ENCODE data around the gene DMC1. TPM values are rescaled to one million over a fixed set of nuclear protein-coding genes. Genes with fewer than 3 reads are reported as not detected.

DMC1 gene
- total and polyA plus RNA-seq, 2 donors (not counting 3 experiments of a cell fraction or from before 2014, with no cell fraction given), result 0.22 to 0.91 TPM

DNA sequence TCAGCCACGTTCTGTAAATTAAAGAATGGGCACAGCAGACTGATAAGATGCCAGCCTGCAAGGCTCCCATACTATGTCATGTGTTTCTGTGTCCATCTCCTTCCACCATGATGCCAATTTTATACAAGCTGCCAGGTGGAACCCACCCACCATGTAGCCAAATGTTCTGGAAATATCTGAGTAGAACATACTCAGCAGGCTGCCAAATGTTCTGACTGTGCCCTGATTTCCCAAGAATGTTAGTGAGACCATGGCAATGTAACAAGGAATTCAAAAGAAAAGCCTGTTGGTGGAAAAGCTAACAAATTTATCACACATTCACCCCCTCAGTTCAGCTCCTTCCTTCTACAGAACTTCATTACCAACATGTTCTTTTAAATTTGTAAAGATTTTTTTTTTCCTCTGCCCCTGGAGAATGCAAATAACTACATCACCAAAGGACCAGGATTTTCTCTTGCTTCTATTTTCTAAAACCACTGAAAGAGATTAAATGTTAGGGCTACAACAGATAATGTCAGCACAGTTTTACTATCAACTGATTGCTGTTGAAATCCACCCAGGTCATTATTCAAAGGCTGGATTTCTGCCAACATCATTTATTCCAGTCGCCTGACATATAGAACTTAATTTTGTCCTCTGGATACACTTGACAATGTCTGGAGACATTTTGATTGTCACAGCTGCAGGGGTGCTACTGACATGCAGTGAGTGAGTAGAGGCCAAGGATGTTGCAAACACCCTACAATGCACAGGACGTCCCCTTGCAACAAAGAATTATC, 3.1 kb downstream of the DMC1 start:
- H3K27ac ChIP-seq (ENCODE audit: insufficient read depth, low read depth, low read length), result no peak overlapping the region
- H2AFZ ChIP-seq (ENCODE audit: low read depth, low read length), result no peak overlapping the region
- no peaks in the 10 kb centered on the region for H3K27me3 ChIP-seq (ENCODE audit: control insufficient read depth in 2 of 2, insufficient read depth in 2 of 2, low read length in 2 of 2)
- no peaks in the 10 kb centered on the region for H3K36me3 ChIP-seq (ENCODE audit: control insufficient read depth in 2 of 2, extremely low read depth in 1 of 2, insufficient read depth in 2 of 2, low read length in 2 of 2)
- H3K4me3 ChIP-seq (replicated peaks in 1 of 3; ENCODE audit: insufficient read depth in 1 of 3, low read depth in 1 of 3, low read length in 3 of 3), result no peak overlapping the region
- intact Hi-C loops (cut with micrococcal nuclease) (no loop called here), dilution Hi-C loops (cut with MboI; ENCODE audit: extremely low pct_ligation_motif_present, low sequenced_read_pairs) (no loop called here)
- H3K9me3 ChIP-seq (replicated peaks; ENCODE audit: control insufficient read depth, insufficient read depth, low read length), result no peaks in the 10 kb centered on the region
- no peaks in the 10 kb centered on the region for H3K9me1 ChIP-seq (replicated peaks; ENCODE audit: control insufficient read depth, extremely low read depth, insufficient read depth, low read length)
- no peaks in the 10 kb centered on the region for H4K20me1 ChIP-seq (replicated peaks; ENCODE audit: control insufficient read depth, extremely low read depth, insufficient read depth, low read length)
- H3K79me2 ChIP-seq (ENCODE audit: control insufficient read depth, insufficient read depth, low read length), result no peaks in the 10 kb centered on the region
- no peak overlapping the region for H3K4me2 ChIP-seq (ENCODE audit: insufficient read depth, low read length)
- CTCF ChIA-PET, result interaction anchor here (2.2 kb wide), 1 partner anchor 515 kb away, joined by 10 read pairs; no protein-coding TSS in a partner anchor
- H3K9ac ChIP-seq (replicated peaks; ENCODE audit: extremely low read depth, insufficient read depth, low read length), result no peak overlapping the region
- POLR2A ChIA-PET, result no interaction called here
- DNase-seq (ENCODE audit: low read depth, low spot score) (no peak), FAIRE-seq (no peak)
- peaks cover 7% of the 10 kb centered on the region for H3K4me1 ChIP-seq (ENCODE audit: control insufficient read depth, extremely low read depth, insufficient read depth, low read length)
- BruUV-seq (replicated peaks), result no TSS peak
- TF ChIP-seq FOS (IDR thresholded peaks at IDR 0.05; ENCODE audit: borderline replicate concordance, insufficient read depth, low read length) (no peak), POLR2AphosphoS5 (IDR thresholded peaks at IDR 0.05; ENCODE audit: insufficient read depth, low read depth, low read length) (no peak), POLR2A (IDR thresholded peaks at IDR 0.05; ENCODE audit: low read depth, low read length) (no peak), EZH2 (IDR thresholded peaks at IDR 0.05; ENCODE audit: borderline replicate concordance, low read depth, low read length, severe bottlenecking) (no peak), JUN (IDR thresholded peaks at IDR 0.05; ENCODE audit: borderline replicate concordance, insufficient read depth, insufficient read length, low read depth) (no peak)

DNA sequence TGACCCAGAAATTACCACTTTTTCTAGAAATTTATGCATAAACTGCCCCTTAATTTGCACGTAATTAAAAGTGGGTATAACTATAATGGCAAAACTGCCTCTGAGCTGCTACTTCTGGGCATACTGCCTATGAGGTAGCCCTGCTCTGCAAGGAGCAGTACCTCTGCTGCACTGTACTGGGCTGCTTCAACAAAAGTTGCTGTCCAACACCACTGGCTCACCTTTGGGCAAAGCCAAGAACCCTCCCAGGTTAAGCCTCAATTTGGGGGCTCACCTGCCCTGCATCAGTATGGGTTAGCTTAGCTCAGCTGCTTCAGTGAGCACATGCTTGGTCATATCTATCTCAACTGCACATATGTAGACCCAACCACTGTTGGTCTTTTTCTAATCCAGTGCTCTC, 4.5 kb downstream of the DMC1 start:
- no peaks in the 10 kb centered on the region for H4K20me1 ChIP-seq (replicated peaks; ENCODE audit: control insufficient read depth, extremely low read depth, insufficient read depth, low read length)
- TF ChIP-seq MYC (IDR thresholded peaks at IDR 0.05; ENCODE audit: low read depth, low read length), result no peak
- TF ChIP-seq GATA2 (IDR thresholded peaks at IDR 0.05; ENCODE audit: insufficient read depth, insufficient read length, low read depth, low read length), result no peak
- TF ChIP-seq POLR2AphosphoS5 (IDR thresholded peaks at IDR 0.05; ENCODE audit: insufficient read depth, low read depth, low read length), result no peak
- TF ChIP-seq, protein P1, sequence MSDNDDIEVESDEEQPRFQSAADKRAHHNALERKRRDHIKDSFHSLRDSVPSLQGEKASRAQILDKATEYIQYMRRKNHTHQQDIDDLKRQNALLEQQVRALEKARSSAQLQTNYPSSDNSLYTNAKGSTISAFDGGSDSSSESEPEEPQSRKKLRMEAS (IDR thresholded peaks at IDR 0.05; ENCODE audit: insufficient read depth, insufficient read length), result no peak
- TF ChIP-seq, protein P2, sequence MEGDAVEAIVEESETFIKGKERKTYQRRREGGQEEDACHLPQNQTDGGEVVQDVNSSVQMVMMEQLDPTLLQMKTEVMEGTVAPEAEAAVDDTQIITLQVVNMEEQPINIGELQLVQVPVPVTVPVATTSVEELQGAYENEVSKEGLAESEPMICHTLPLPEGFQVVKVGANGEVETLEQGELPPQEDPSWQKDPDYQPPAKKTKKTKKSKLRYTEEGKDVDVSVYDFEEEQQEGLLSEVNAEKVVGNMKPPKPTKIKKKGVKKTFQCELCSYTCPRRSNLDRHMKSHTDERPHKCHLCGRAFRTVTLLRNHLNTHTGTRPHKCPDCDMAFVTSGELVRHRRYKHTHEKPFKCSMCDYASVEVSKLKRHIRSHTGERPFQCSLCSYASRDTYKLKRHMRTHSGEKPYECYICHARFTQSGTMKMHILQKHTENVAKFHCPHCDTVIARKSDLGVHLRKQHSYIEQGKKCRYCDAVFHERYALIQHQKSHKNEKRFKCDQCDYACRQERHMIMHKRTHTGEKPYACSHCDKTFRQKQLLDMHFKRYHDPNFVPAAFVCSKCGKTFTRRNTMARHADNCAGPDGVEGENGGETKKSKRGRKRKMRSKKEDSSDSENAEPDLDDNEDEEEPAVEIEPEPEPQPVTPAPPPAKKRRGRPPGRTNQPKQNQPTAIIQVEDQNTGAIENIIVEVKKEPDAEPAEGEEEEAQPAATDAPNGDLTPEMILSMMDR (IDR thresholded peaks at IDR 0.05; ENCODE audit: extremely low read depth in 1 of 2, insufficient read depth in 1 of 2, low read depth in 1 of 2, low read length in 2 of 2), result no peak
- TF ChIP-seq EZH2 (IDR thresholded peaks at IDR 0.05; ENCODE audit: borderline replicate concordance, low read depth, low read length, severe bottlenecking), result no peak
- TF ChIP-seq POLR2A (IDR thresholded peaks at IDR 0.05; ENCODE audit: low read depth, low read length), result no peak
- no peak for TF ChIP-seq FOS (IDR thresholded peaks at IDR 0.05; ENCODE audit: borderline replicate concordance, insufficient read depth, low read length)
- no peak for TF ChIP-seq JUN (IDR thresholded peaks at IDR 0.05; ENCODE audit: borderline replicate concordance, insufficient read depth, insufficient read length, low read depth)
- ChIA-PET POLR2A (no interaction called here), CTCF (interaction anchor here (1.4 to 1.8 kb wide), 2 partner anchors 9 to 513 kb away, joined by 3 to 4 read pairs; no protein-coding TSS in a partner anchor)
- H3K9ac ChIP-seq (replicated peaks; ENCODE audit: extremely low read depth, insufficient read depth, low read length), result no peak overlapping the region
- DNase-seq (ENCODE audit: low read depth, low spot score) (no peak), FAIRE-seq (no peak)
- no peaks in the 10 kb centered on the region for H3K79me2 ChIP-seq (ENCODE audit: control insufficient read depth, insufficient read depth, low read length)
- no peak overlapping the region for H2AFZ ChIP-seq (ENCODE audit: low read depth, low read length)
- H3K27me3 ChIP-seq (ENCODE audit: control insufficient read depth in 2 of 2, insufficient read depth in 2 of 2, low read length in 2 of 2), result no peaks in the 10 kb centered on the region
- BruUV-seq (replicated peaks), result no TSS peak
- peaks cover 2% of the 10 kb centered on the region for H3K4me1 ChIP-seq (ENCODE audit: control insufficient read depth, extremely low read depth, insufficient read depth, low read length)
- H3K4me3 ChIP-seq (replicated peaks in 1 of 3; ENCODE audit: insufficient read depth in 1 of 3, low read depth in 1 of 3, low read length in 3 of 3), result no peak overlapping the region
- dilution Hi-C loops (cut with MboI; ENCODE audit: extremely low pct_ligation_motif_present, low sequenced_read_pairs), result no loop called here
- H3K9me1 ChIP-seq (replicated peaks; ENCODE audit: control insufficient read depth, extremely low read depth, insufficient read depth, low read length), result no peaks in the 10 kb centered on the region
- H3K27ac ChIP-seq (ENCODE audit: insufficient read depth, low read depth, low read length), result no peak overlapping the region
- no peaks in the 10 kb centered on the region for H3K36me3 ChIP-seq (ENCODE audit: control insufficient read depth in 2 of 2, extremely low read depth in 1 of 2, insufficient read depth in 2 of 2, low read length in 2 of 2)
- H3K9me3 ChIP-seq (replicated peaks; ENCODE audit: control insufficient read depth, insufficient read depth, low read length), result no peaks in the 10 kb centered on the region
- no peak overlapping the region for H3K4me2 ChIP-seq (ENCODE audit: insufficient read depth, low read length)
- intact Hi-C loops (cut with micrococcal nuclease), result no loop called here

Data from endothelial cell of umbilical vein (primary cell).